GM13977 (cell line): ENCODE data around the gene MAP2.

Source experiments
- DNase-seq: peaks from one replicate; pipeline ENCODE4 v3.0.0; 2012; ENCODE audit warnings: low spot score
- in situ Hi-C: fragments of 300-500 bp; cut with MboI; formaldehyde crosslinking; loops from one replicate; pipeline ENCODE4 v1.12.0; 2022; ENCODE audit warnings: low sequenced_read_pairs, low pct_unique_long_range_greater_than_20kb, mixed read lengths, inconsistent platforms; ENCODE audit not compliant: unreplicated experiment
- TF ChIP-seq, protein P1 (sequence below): IDR thresholded peaks from 2 replicates; pipeline ENCODE4 v1.5.1; 2012; ENCODE audit warnings: mild to moderate bottlenecking, control low read depth; ENCODE audit not compliant: insufficient read depth; ENCODE audit errors: extremely low read depth, missing control alignments

The MAP2 gene

DNA sequence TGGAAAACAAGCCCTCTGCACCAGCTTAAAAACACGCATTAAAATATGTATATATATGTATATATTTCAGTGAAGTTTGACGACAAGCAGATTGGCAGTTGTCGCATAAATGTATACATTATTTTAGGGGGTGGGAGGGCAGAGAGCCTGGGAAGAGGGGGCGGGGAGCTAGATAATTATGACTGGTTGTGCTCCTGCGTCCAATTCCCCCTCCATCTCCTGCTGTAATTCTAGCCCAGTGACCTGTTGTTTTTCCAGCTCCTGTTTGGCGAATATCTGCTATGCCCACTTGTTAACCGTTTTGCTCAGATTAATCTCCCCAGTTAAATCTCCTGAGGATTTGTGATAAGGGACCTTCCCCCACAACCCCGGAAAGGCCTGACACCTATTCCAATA, 348.4 kb downstream of the MAP2 start:
- DNase-seq: no peak
- TF ChIP-seq, protein P1, sequence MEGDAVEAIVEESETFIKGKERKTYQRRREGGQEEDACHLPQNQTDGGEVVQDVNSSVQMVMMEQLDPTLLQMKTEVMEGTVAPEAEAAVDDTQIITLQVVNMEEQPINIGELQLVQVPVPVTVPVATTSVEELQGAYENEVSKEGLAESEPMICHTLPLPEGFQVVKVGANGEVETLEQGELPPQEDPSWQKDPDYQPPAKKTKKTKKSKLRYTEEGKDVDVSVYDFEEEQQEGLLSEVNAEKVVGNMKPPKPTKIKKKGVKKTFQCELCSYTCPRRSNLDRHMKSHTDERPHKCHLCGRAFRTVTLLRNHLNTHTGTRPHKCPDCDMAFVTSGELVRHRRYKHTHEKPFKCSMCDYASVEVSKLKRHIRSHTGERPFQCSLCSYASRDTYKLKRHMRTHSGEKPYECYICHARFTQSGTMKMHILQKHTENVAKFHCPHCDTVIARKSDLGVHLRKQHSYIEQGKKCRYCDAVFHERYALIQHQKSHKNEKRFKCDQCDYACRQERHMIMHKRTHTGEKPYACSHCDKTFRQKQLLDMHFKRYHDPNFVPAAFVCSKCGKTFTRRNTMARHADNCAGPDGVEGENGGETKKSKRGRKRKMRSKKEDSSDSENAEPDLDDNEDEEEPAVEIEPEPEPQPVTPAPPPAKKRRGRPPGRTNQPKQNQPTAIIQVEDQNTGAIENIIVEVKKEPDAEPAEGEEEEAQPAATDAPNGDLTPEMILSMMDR: no peak
- in situ Hi-C loops: no loop called here

DNA sequence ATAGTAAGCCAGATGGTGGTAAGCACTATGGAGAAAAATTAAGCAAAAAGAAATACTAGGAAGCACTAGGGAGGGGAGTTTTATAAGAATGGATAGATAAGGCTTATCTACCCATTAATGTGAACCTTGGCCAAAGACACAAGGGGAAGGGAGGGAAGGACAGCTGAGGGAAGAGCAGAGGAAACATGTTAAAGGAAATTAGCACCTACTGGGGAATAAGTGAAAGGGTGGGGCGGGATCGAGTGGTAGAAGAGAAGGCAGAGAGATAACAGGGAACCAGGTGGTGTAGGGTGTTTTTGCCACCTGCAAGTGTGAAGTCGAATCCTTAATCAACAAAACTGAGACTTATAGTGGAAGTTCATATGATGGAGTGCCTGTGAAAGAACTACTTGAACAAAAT, 349.5 kb downstream of the MAP2 start:
- TF ChIP-seq, protein P1: no peak
- no peak for DNase-seq

More for the DNA sequence above, 349.5 kb downstream of the MAP2 start:
- in situ Hi-C loops: no loop called here
